ENCODE data around the gene KMT2C.
A peak's percentile ranks its signal among the peaks of the same experiment; 100 is the strongest.

KMT2C gene

DNA sequence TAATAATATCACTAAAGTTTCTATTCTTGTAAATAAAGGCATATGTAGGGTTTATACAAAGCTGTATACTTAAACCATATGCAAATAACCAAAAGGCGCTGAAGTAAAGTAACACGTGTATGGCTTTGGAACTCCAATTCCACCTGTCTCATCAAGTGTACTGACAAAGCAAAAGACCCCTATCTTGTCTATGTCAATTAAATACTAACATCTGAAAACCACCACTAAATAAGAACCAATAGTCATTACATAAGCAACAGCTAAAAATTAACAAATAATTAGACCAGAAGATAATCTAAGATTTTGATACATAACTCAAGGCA, 93.9 kb downstream of the KMT2C start:
- TF ChIP-seq, protein P1, sequence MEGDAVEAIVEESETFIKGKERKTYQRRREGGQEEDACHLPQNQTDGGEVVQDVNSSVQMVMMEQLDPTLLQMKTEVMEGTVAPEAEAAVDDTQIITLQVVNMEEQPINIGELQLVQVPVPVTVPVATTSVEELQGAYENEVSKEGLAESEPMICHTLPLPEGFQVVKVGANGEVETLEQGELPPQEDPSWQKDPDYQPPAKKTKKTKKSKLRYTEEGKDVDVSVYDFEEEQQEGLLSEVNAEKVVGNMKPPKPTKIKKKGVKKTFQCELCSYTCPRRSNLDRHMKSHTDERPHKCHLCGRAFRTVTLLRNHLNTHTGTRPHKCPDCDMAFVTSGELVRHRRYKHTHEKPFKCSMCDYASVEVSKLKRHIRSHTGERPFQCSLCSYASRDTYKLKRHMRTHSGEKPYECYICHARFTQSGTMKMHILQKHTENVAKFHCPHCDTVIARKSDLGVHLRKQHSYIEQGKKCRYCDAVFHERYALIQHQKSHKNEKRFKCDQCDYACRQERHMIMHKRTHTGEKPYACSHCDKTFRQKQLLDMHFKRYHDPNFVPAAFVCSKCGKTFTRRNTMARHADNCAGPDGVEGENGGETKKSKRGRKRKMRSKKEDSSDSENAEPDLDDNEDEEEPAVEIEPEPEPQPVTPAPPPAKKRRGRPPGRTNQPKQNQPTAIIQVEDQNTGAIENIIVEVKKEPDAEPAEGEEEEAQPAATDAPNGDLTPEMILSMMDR (IDR thresholded peaks at IDR 0.05), result no peak
- Histone ChIP-seq H3K27ac (no peak overlapping the region), H3K4me3 (no peak overlapping the region)
- no peak for DNase-seq (ENCODE audit: low spot score)

- no peak overlapping the region for H3K4me3 ChIP-seq
- no peak for DNase-seq (ENCODE audit: low spot score)
- H3K27ac ChIP-seq, result no peak overlapping the region
- TF ChIP-seq, protein P1 (IDR thresholded peaks at IDR 0.05), result no peak
Observed at GRCh38 chr7:152341039-152341913, 94.5 kb downstream of the KMT2C start.

- DNase-seq (ENCODE audit: low spot score), result no peak
- Histone ChIP-seq H3K4me3 (no peak overlapping the region), H3K27ac (no peak overlapping the region)
- TF ChIP-seq, protein P1 (IDR thresholded peaks at IDR 0.05), result no peak
Observed at GRCh38 chr7:152340161-152340560, 95.6 kb downstream of the KMT2C start.

- DNase-seq (ENCODE audit: low spot score), result no peak
- TF ChIP-seq, protein P1 (IDR thresholded peaks at IDR 0.05), result no peak
Observed at GRCh38 chr7:152338561-152338960, 97.2 kb downstream of the KMT2C start.

GRCh38 chr7:152336754-152337368, 98.9 kb downstream of the KMT2C start:
- TF ChIP-seq, protein P1 (IDR thresholded peaks at IDR 0.05), result peak; percentile 25
- no peak overlapping the region for H3K4me3 ChIP-seq
- no peak for DNase-seq (ENCODE audit: low spot score)
- H3K27ac ChIP-seq, result no peak overlapping the region

More at GRCh38 chr7:152338561-152338960, 97.2 kb downstream of the KMT2C start:
- no peak overlapping the region for H3K4me3 ChIP-seq
- H3K27ac ChIP-seq, result no peak overlapping the region

- TF ChIP-seq, protein P1 (IDR thresholded peaks at IDR 0.05), result no peak
- DNase-seq (ENCODE audit: low spot score), result no peak
- no peak overlapping the region for H3K27ac ChIP-seq
- peak overlapping the region; percentile 26 for H3K4me3 ChIP-seq
Observed at GRCh38 chr7:152335900-152336571, 99.8 kb downstream of the KMT2C start.
